ENCODE data around the gene FTCDNL1. TPM values are rescaled to one million over a fixed set of nuclear protein-coding genes. Genes with fewer than 3 reads are reported as not detected.

Gene FTCDNL1
- polyA plus RNA-seq, 1 donor (not counting 4 experiments of a cell fraction or from before 2014, with no cell fraction given), result 0.96 TPM

GRCh38 chr2:199807966-199808365, 43.0 kb downstream of the FTCDNL1 start:
- Histone ChIP-seq H3K9ac (ENCODE audit: control insufficient read depth, extremely low read depth, insufficient read depth, low read length) (no peak overlapping the region), H3K27ac (ENCODE audit: control insufficient read depth, insufficient read depth, low read length) (no peak overlapping the region), H3K9me3 (ENCODE audit: control insufficient read depth, low read depth, low read length) (no peaks in the 10 kb centered on the region), H3K4me1 (ENCODE audit: control insufficient read depth, extremely low read depth, insufficient read depth, low read length) (no peaks in the 10 kb centered on the region), H3K79me2 (ENCODE audit: control insufficient read depth, insufficient read depth, low read length) (no peaks in the 10 kb centered on the region), H3K9me1 (ENCODE audit: control insufficient read depth, extremely low read depth, insufficient read depth, low read length) (no peaks in the 10 kb centered on the region), H3K36me3 (ENCODE audit: control insufficient read depth in 2 of 2, extremely low read depth in 1 of 2, insufficient read depth in 2 of 2, low read length in 2 of 2) (no peaks in the 10 kb centered on the region), H3K4me2 (ENCODE audit: control insufficient read depth, extremely low read depth, insufficient read depth, low read depth, low read length) (no peak overlapping the region), H2AFZ (ENCODE audit: control insufficient read depth, low read length) (no peak overlapping the region), H3K27me3 (ENCODE audit: control insufficient read depth, extremely low read depth, insufficient read depth, low read length) (no peaks in the 10 kb centered on the region), H3K4me3 (ENCODE audit: control insufficient read depth in 2 of 3, extremely low read depth in 1 of 3, insufficient read depth in 2 of 3, low read depth in 1 of 3, low read length in 3 of 3) (no peak overlapping the region), H4K20me1 (ENCODE audit: control insufficient read depth, extremely low read depth, insufficient read depth, low read length) (no peaks in the 10 kb centered on the region)
- dilution Hi-C loops (cut with MboI; ENCODE audit: extremely low pct_ligation_motif_present, low sequenced_read_pairs), result no loop called here
- no peak for FAIRE-seq
- DNase-seq (ENCODE audit: low read depth, low spot score), result no peak
- no peak for TF ChIP-seq CTCF (optimal IDR thresholded peaks at IDR 0.05 in 1 of 3, IDR thresholded peaks at IDR 0.05 in 1 of 3, conservative IDR thresholded peaks at IDR 0.05 in 1 of 3; ENCODE audit: extremely low read depth in 1 of 3, insufficient read depth in 2 of 3, low read length in 3 of 3)
- TF ChIP-seq EZH2 (IDR thresholded peaks at IDR 0.05; ENCODE audit: low read length), result no peak

- Histone ChIP-seq H3K4me2 (ENCODE audit: control insufficient read depth, extremely low read depth, insufficient read depth, low read depth, low read length) (no peak overlapping the region), H3K79me2 (ENCODE audit: control insufficient read depth, insufficient read depth, low read length) (no peaks in the 10 kb centered on the region), H3K27me3 (ENCODE audit: control insufficient read depth, extremely low read depth, insufficient read depth, low read length) (no peaks in the 10 kb centered on the region), H3K4me1 (ENCODE audit: control insufficient read depth, extremely low read depth, insufficient read depth, low read length) (no peaks in the 10 kb centered on the region), H3K9me1 (ENCODE audit: control insufficient read depth, extremely low read depth, insufficient read depth, low read length) (no peaks in the 10 kb centered on the region), H3K9ac (ENCODE audit: control insufficient read depth, extremely low read depth, insufficient read depth, low read length) (no peak overlapping the region), H3K9me3 (ENCODE audit: control insufficient read depth, low read depth, low read length) (no peaks in the 10 kb centered on the region), H3K27ac (ENCODE audit: control insufficient read depth, insufficient read depth, low read length) (no peak overlapping the region), H3K4me3 (ENCODE audit: control insufficient read depth in 2 of 3, extremely low read depth in 1 of 3, insufficient read depth in 2 of 3, low read depth in 1 of 3, low read length in 3 of 3) (no peak overlapping the region), H3K36me3 (ENCODE audit: control insufficient read depth in 2 of 2, extremely low read depth in 1 of 2, insufficient read depth in 2 of 2, low read length in 2 of 2) (no peaks in the 10 kb centered on the region), H4K20me1 (ENCODE audit: control insufficient read depth, extremely low read depth, insufficient read depth, low read length) (no peaks in the 10 kb centered on the region), H2AFZ (ENCODE audit: control insufficient read depth, low read length) (no peak overlapping the region)
- no peak for TF ChIP-seq EZH2 (IDR thresholded peaks at IDR 0.05; ENCODE audit: low read length)
- dilution Hi-C loops (cut with MboI; ENCODE audit: extremely low pct_ligation_motif_present, low sequenced_read_pairs), result no loop called here
- FAIRE-seq (no peak), DNase-seq (ENCODE audit: low read depth, low spot score) (no peak)
Observed at GRCh38 chr2:199806179-199806578, 44.8 kb downstream of the FTCDNL1 start.

GRCh38 chr2:199804831-199805230, 46.2 kb downstream of the FTCDNL1 start:
- no peaks in the 10 kb centered on the region for H3K79me2 ChIP-seq (ENCODE audit: control insufficient read depth, insufficient read depth, low read length)
- H3K4me1 ChIP-seq (ENCODE audit: control insufficient read depth, extremely low read depth, insufficient read depth, low read length), result no peaks in the 10 kb centered on the region
- H3K36me3 ChIP-seq (ENCODE audit: control insufficient read depth in 2 of 2, extremely low read depth in 1 of 2, insufficient read depth in 2 of 2, low read length in 2 of 2), result no peaks in the 10 kb centered on the region
- no peak for FAIRE-seq
- dilution Hi-C loops (cut with MboI; ENCODE audit: extremely low pct_ligation_motif_present, low sequenced_read_pairs), result no loop called here
- TF ChIP-seq EZH2 (IDR thresholded peaks at IDR 0.05; ENCODE audit: low read length) (no peak), CTCF (optimal IDR thresholded peaks at IDR 0.05 in 1 of 3, IDR thresholded peaks at IDR 0.05 in 1 of 3, conservative IDR thresholded peaks at IDR 0.05 in 1 of 3; ENCODE audit: extremely low read depth in 1 of 3, insufficient read depth in 2 of 3, low read length in 3 of 3) (no peak)
- H4K20me1 ChIP-seq (ENCODE audit: control insufficient read depth, extremely low read depth, insufficient read depth, low read length), result no peaks in the 10 kb centered on the region
- DNase-seq (ENCODE audit: low read depth, low spot score), result no peak
- H3K9ac ChIP-seq (ENCODE audit: control insufficient read depth, extremely low read depth, insufficient read depth, low read length), result no peak overlapping the region
- H3K9me1 ChIP-seq (ENCODE audit: control insufficient read depth, extremely low read depth, insufficient read depth, low read length), result no peaks in the 10 kb centered on the region
- no peak overlapping the region for H2AFZ ChIP-seq (ENCODE audit: control insufficient read depth, low read length)
- no peaks in the 10 kb centered on the region for H3K27me3 ChIP-seq (ENCODE audit: control insufficient read depth, extremely low read depth, insufficient read depth, low read length)
- no peak overlapping the region for H3K4me3 ChIP-seq (ENCODE audit: control insufficient read depth in 2 of 3, extremely low read depth in 1 of 3, insufficient read depth in 2 of 3, low read depth in 1 of 3, low read length in 3 of 3)
- H3K27ac ChIP-seq (ENCODE audit: control insufficient read depth, insufficient read depth, low read length), result no peak overlapping the region
- H3K4me2 ChIP-seq (ENCODE audit: control insufficient read depth, extremely low read depth, insufficient read depth, low read depth, low read length), result no peak overlapping the region
- H3K9me3 ChIP-seq (ENCODE audit: control insufficient read depth, low read depth, low read length), result no peaks in the 10 kb centered on the region
